Epithelial cell of proximal tubule (primary cell): ENCODE measurements around the gene ACSF2. TPM values are rescaled to one million over a fixed set of nuclear protein-coding genes. Genes with fewer than 3 reads are reported as not detected.

Experiments used
- DNase-seq: peaks from one replicate; pipeline ENCODE4 v3.0.0-alpha.2; 2011; ENCODE audit warnings: low read depth
- H3K4me3 ChIP-seq: 2 replicates; pipeline ENCODE4 v1.5.1; 2011; ENCODE audit warnings: low read depth, mild to moderate bottlenecking, low read length
- total RNA-seq: library from RNA; depleted of rRNA; stranded (reverse); fragments of >200 nt; gene quantifications from 2 replicates; pipeline ENCODE4 v1.2.3, GENCODE V29; 2015
- TF ChIP-seq, protein P1 (sequence below): conservative IDR thresholded peaks from 2 replicates; pipeline ENCODE4 v1.5.1; 2012; ENCODE audit warnings: low read depth, mild to moderate bottlenecking, low read length

Gene ACSF2
- total RNA-seq, 1 donor from 2014 or later: 32.6 TPM

DNA sequence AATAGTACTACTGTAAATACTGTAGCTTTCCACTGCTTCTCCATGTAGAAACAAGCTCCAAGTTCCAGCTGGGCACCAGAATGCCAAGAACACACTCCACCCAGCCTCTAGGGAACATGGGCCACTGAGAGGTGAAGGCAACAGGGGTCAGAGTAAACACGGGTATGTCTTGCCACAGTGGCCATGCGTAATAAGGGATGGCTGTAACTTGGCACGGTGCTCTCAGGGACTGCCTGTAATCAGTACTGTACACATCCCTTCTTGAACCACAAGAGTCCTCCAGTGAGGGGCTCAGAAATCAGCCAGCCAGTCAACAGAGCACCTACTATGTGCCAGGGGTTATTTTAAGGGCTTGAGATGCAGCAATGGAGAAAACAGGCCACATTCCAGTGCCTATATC lies 39.5 kb upstream of the ACSF2 start:
- no peak overlapping the region for H3K4me3 ChIP-seq
- DNase-seq: no peak
- TF ChIP-seq, protein P1, sequence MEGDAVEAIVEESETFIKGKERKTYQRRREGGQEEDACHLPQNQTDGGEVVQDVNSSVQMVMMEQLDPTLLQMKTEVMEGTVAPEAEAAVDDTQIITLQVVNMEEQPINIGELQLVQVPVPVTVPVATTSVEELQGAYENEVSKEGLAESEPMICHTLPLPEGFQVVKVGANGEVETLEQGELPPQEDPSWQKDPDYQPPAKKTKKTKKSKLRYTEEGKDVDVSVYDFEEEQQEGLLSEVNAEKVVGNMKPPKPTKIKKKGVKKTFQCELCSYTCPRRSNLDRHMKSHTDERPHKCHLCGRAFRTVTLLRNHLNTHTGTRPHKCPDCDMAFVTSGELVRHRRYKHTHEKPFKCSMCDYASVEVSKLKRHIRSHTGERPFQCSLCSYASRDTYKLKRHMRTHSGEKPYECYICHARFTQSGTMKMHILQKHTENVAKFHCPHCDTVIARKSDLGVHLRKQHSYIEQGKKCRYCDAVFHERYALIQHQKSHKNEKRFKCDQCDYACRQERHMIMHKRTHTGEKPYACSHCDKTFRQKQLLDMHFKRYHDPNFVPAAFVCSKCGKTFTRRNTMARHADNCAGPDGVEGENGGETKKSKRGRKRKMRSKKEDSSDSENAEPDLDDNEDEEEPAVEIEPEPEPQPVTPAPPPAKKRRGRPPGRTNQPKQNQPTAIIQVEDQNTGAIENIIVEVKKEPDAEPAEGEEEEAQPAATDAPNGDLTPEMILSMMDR: no peak

DNA sequence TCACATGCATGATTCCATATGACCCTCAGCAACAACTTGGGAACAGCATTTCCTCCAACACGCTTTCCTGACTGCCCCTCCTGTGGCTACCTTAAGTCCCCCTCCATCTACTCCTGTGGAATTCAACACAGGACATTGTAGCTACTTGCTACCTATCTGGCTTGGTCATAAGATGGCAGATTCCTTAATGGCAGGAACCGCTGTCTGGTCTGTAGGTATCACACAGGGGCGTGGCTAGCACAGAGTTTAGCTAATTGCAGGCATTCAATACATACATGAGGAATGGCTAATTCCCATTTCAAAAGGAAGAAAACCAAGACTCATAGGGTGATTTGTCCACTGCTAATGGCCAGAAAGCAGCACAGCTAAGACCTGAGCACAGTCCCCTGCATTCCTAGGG lies 37.3 kb upstream of the ACSF2 start:
- no peak for DNase-seq
- TF ChIP-seq, protein P1: no peak
- no peak overlapping the region for H3K4me3 ChIP-seq

DNA sequence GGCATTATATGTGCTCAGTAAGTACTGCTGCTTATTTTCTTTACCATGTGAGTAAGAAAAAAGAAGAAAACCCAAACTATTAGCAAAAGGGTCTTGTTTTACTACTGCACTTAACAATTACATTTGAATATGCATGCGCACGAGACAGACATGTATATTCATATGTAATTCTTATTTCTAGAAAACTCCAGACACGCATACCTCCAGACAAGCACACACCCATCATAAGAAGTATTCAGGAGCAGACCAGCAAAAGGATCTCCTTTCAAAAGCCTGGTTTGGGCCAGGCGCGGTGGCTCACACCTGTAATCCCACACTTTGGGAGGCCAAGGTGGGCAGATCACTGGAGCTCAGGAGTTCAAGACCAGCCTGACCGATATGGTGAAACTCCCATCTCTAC lies 36.5 kb upstream of the ACSF2 start:
- TF ChIP-seq, protein P1: no peak
- no peak overlapping the region for H3K4me3 ChIP-seq
- no peak for DNase-seq

DNA sequence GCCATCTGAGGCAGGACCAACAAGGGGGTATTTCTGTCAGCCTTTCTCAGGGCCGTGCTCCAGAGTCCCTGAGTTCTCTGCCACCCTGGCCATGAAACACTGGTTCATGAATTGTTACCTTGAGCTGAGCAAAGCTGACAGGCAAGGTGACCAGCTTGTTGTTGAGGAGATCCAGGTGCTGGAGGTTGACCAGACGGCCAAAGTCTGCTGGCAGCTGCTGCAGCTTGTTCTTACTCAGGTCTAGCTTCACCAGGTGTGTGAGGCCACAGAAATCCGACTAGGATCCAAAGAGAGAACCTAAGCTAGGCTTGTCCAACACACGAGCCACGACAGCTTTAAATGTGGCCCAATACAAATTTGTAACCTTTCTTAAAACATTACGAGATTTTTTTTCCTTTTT lies 33.4 kb upstream of the ACSF2 start:
- DNase-seq: no peak
- TF ChIP-seq, protein P1: no peak
- no peak overlapping the region for H3K4me3 ChIP-seq

DNA sequence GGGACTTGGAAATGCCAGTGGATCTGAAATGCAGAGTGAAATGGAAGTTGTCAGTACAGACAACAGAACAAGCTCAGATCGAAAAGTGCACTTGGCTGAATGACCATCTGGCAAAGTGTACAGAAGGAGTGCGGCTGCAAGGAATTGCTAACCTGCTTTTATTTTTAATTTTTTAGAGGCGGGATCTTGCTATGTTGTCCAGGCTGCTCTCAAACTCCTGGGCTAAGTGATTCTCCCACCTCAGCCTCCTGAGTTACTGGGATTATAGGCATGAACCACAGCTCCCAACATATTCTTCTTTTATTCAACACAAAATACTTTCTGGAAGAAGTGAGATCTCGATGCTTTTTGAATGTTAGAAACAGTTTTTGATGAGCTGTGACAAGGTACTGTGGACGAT lies 32.3 kb upstream of the ACSF2 start:
- no peak overlapping the region for H3K4me3 ChIP-seq
- TF ChIP-seq, protein P1: no peak
- no peak for DNase-seq

DNA sequence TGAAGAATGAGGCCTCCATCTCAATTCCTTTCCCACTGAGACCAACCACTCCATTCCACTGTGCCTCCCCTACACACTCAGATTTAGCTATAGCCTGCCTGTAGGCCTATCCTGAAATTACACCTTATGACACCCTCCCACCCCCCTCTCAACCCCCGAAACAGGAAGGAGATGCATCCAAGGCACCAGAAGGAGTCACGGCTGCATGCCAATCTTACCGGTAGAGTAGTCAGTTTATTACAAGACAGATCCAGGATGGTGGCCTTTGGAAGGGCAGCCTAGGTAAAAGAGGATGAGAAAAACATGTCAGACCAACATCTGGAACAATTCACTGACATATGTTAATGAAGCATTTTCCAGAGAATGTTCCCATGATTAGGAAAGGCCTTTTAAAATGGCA lies 31.3 kb upstream of the ACSF2 start:
- DNase-seq: no peak
- TF ChIP-seq, protein P1: no peak
- no peak overlapping the region for H3K4me3 ChIP-seq

DNA sequence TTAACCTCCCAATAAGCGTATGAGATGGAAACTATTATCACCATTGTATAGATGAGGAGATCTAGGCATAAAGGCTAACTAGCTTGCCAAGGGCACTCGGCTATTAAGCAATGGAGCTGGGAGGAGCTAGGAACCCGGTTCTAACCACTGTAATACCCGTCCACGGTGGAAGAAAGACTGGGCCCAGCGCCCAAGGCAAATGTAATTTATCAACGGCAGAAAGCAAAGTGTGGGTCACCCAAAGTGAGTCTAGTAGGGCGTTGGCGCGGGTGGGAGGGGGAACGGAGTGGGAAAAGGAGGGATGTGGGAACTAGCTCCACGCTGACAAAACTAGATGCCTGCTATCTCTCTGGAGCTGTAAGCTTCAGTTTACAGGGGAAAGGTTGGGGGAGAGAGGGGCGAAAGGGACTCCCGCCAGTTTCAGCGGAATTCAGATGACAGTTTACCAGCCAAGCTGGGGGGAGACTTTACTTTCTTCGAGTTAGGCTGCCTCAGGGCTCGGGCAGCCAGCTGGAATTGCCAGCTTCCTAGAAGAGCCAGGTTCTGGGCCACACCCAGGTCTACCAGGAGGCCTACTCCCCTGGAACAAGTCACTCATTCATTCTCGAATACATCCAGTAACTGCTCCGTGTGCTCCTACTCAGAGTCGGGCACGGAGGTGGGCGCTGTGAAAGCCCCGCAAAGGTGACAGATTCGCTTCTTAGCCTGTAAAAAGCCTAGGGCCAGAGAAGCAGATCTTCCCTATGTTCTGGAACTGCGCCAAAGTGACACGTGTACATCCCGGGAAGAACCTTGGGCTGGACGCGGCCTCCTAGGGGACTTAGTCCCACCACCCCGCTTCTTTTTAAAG lies 29.5 kb upstream of the ACSF2 start:
- no peak for DNase-seq
- H3K4me3 ChIP-seq: peak overlapping the region; percentile 82
- TF ChIP-seq, protein P1: no peak
